NCI-H1694 treated with DMSO at 0.1 percent for 48 hours (cell line): ENCODE measurements around the gene WASF3.
A peak's percentile ranks its signal among the peaks of the same experiment; 100 is the strongest.

ENCODE experiments used
- DNase-seq: peaks from one replicate; lab custom pipeline; 2025; lab: John Stamatoyannopoulos, UW

The WASF3 gene, protein sequence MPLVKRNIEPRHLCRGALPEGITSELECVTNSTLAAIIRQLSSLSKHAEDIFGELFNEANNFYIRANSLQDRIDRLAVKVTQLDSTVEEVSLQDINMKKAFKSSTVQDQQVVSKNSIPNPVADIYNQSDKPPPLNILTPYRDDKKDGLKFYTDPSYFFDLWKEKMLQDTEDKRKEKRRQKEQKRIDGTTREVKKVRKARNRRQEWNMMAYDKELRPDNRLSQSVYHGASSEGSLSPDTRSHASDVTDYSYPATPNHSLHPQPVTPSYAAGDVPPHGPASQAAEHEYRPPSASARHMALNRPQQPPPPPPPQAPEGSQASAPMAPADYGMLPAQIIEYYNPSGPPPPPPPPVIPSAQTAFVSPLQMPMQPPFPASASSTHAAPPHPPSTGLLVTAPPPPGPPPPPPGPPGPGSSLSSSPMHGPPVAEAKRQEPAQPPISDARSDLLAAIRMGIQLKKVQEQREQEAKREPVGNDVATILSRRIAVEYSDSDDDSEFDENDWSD

DNA sequence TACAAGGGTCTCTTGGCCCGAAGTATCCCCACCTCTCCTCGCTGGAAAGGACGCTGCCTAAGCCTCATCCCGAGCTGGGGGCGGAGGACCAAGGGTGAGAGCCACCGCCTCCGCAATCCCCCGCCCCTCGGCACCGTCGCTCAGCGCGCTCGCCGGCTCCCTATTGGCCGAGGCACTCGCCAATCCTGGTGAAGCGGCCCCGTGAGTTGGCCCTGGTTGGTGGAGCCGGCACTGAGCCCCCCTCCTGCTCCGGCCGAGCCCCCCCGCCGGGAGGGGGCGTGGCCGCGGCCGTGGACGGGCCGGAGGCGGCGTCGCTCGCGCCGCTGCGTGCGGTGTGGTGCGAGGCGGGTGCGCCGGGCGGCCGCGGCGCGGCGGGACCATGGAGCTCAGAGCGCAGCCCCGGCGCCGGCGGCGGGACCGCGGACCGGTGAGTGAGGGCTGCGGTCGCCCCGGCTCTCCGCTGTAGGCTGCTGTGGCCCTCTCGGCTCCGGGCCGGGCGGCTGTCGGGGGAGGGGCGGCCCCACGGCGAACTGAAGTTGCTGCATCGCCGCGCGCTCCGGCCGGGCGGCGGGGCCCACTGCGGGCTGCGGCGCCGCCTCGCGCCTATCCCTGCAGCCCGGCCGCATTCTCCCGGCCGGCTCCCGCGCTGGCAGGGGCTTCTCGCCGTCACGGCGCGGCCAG lies at the start of gene WASF3:
WASF3 (plus strand) TSS at position 291 of the 681 bp plus-strand sequence. CDS start 84,588 bp downstream, outside the sequence.
- peak; percentile 83 for DNase-seq

DNA sequence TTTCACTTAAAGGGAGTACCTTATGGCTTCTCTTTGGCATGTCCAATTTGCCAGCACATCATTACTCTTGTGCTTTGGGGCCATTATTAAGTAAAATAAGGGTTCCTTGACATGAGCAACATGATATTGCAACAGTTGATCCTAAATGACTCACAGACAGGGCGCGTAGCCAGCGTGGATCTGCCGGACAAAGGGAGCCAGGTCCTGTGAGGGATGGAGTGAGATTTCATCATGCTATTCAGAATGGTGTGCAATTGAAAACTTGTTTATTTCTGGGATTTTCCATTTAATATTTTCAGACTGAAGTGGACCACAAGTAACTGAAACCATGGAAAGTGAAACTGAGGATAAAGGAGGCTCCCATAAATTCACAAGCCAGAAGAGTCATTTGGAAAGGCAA lies 48.6 kb upstream of the WASF3 start:
- DNase-seq, result no peak

DNA sequence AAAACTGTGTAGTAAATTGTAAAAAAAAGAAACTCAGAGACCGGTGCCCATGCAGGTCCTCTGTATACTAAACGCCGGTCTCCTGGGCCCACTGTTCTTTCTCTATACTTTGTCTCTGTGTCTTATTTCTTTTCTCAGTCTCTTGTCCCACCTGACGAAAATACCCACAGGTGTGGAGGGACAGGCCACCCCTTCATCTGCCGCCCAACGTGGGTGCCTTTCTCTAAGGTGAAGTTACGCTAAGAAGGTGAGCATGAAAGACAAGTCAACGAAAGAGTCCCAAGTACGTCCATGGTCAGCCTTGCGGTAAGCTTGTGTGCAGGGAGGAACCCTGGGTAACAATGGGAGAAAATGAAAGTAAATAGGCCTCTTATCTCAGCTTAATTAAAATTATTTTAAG lies 48.0 kb upstream of the WASF3 start:
- DNase-seq, result no peak

DNA sequence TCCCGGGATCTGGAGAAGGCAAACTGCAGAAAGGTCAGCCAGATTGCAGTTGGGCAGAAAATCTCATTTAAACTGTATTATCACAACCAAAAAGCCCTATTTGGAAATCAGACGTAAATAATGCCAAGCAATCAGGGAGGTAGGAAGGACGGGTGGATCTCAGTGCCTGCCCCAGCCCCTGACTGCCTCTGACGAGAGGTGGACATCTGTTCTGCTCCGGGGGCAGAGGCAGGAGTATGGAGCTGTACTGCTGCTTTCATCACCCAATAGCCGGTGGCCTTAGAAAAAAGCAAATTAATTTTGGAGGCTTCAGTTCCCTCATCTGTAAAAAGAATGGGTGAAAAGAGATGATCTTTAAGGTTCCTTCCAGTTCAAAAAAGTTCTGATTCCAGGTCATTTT lies 43.6 kb upstream of the WASF3 start:
- no peak for DNase-seq

DNA sequence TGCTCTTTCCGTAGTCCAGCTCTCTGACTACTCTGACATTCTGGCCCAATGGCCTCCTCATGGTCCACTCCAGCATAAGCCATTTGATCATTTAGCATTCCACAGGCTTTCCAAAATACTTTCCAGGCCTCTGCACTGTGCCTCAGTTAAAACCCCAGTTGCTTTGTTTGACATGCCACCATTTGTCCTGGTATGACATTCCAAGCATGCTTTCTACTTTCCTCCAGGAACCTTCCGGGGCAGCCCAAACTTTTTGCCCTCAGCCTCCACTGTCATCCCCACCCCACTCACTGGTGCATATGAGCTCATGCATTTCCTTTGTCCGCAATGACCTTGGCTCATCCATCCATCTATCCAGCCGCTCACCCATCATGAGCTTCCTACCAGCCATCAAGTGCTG lies 41.8 kb upstream of the WASF3 start:
- DNase-seq, result no peak

DNA sequence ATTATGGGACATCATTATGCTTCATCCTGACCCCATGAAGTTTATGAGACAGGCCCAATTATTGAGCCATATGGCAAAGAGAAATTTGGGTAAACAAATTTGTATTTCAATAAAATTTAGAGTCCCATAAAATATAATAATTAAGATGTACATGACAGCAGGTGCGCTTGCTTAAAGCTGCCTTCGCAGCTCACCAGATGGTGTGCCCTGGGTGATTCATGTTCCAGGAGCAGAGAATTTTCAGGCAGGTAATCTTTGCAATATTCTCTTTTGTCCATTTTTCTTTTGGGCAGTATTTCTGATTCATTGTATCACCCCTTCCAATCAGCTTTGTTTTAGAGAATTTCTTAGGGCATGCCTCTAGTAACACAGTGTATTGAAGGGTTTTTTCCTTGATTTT lies 39.5 kb upstream of the WASF3 start:
- peak; percentile 53 for DNase-seq

DNA sequence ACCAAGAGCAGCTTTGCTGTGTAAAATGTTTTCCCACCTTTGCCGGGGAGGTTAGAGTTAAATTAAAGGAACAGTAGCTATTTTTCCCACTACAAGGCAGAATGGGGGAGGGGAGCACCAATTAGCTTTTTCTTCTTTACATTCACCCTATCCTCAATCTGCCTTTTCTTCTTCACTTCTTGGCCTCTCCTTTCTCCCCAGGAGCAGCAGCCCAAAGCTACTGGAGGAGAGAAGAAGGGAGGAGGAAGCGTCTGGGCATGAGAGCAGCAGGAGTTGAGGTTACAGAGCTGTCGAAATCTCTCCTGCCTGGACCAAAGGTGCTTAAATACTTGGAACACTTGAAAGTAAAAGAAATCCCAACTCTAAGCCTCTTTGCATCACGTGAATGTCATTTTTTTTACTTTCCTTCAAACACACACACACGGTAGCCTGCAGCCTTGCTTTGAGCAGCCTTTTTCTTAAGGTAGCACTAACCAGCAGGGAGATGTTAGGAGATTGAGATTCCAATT lies 39.0 kb upstream of the WASF3 start:
- DNase-seq, result no peak

DNA sequence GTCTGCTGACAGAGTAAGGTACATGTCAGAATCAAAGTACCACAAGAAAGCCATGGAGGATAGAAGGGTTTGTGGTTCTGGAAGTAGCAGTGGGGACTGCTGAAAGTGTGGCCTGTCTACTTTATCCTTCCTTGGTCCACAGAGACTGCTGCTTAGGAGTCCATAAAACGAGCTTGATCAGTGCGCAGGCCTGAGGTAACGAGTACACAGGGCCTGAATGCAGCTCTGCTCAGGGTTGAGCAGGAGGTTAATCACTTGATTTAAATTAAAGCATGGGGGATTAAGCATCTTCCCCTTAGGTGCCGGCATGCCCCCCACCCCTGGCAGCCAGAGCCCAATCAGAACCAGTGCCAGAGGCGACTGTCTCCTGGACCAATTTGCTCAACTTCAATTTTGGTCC lies 34.9 kb upstream of the WASF3 start:
- DNase-seq, result no peak

DNA sequence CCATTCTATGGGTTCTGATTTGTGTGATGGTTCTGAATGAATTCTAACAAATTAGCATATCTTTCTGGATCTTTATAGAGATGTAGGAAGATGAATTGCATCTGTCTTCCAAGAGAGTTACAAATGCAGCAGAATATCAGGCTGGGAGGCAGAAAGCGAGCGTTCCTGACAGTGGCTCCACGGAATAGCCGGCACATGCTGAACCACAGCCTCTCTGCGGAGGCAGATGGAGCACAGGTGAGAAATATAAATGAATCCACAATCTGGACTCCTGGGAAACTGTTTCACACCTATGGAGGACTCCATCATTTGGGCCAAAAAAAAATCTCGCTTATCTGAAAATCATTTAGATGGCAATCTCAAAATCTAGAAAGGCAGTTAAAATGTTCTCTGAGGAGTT lies 34.5 kb upstream of the WASF3 start:
- DNase-seq, result no peak

DNA sequence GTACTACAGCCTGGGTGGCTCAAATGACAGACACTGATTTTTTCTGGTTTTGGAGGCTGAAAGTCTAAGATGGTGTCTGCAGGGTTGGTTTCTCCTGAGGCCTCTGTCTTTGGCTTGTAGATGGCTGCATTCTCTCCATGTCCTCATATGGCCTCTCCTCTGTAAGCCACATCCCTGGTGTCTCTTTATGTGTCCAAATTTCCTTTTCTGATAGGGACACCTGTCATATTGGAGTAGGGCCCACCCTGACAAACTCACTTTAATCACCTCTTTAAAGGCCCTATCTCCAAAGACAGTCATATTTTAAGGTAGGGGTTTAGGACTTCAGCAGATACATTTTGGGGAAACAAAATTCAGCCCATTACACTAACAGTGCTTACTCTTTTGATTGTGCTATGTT lies 32.0 kb upstream of the WASF3 start:
- DNase-seq, result no peak

DNA sequence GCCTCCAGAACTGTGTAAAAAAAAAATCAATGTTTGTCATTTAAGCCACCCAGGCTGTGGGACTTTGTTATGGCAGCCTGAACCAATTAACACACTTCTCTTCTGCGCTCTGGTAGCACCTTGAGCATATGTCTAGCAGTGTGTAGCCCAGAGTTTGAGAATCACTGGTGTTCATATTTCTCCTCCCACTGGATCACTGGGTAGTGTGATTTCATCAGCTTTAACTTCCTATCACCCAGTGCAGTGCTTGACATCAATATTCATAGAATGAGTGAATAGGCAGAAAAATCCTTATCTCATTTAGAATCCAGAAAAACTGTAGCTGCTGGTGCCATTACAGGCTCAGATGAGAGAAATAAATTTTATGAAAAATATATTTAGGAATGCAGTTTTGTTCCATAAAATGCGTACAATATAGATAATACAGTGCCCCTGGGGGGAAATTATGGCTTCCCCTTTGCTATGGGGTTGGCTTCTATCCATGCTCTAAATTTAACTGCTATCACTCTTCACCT lies 30.7 kb upstream of the WASF3 start:
- peak; percentile 48 for DNase-seq

DNA sequence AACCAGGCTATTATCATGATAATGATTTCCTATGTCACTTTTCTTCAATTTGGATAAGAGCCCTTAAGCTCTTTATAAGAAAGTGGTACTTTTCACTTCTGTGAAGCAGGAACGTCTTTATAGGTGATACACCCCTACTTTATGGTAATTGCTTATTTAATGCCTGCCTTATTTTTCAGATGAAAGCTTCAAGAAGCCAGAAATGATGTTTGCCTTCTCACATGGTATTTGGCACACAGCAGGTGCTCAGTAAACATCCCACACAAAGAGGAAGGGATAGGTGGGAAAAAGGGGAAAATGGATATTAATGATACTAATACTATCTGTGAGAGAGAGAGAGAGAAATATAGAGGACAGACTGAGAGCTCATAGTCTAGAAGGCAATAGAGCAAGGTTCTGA lies 29.0 kb upstream of the WASF3 start:
- DNase-seq, result no peak

DNA sequence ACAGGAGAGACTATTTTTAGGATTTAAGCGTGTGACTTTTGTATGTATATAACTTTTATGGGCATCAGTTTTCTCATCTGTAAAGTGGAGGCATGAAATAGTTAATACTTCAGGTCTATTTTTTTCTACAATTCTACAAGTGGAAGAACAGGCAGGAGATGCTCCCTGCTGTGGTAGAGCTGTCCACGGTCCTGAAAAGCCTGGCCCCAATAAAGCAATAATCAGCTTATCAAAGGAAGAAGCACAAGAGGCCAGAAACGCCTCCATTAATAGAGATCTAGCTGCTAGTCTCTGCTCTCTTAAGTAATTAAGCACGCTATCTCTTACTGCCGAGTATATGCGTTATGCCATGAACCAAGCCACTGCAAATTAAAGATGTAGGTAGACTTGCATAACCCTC lies 28.0 kb upstream of the WASF3 start:
- DNase-seq, result no peak

DNA sequence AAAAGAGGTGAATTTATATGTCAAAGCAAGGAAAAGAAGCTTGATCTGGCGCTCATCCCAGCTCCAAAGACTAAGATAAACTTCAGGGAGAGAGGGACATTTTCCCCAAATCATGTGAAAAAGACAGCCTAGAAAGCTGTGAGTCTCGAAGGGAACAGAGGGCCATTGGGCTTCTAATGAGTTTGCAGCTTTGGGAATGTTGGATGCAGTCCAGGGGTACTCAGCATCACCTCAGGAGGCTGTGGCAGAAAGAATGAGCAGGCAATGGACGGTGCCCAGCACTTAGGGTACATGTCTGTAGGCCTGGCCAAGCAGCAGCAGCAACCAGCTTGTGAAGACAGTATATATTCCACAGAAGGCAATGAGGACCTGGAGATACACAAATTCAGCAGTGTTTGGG lies 25.7 kb upstream of the WASF3 start:
- no peak for DNase-seq

DNA sequence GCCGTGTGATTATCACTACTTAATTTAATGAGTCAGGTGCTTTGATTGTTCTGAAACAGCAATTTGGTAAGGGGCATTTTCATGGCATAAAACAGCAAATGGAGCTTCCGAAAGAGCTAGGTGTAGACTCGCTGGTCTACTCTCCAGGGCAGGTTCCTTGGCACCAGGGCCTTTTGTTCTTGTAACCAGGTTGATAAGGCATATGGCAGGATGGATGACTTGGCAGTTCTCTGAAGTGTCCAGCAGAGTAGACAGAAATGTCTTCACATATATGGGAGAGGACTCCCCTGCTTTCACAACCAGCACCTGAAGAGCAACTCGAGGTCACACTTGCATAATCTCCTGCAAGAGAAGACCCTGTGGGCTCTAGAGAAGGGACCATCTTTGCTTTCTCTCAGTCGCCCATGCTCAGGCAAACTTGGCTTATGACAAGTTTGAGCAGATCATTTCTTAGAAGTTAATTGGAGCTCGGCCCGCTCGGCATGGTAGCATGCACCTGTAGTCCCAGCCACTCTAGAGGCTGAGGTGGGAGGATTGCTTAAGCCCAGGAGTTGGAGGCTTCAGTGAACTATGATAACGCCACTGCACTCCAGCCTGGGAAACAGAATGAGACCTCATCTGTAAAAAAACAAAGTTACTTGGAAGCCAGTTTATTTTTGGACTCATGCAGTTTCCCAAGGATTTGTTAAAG lies 23.3 kb upstream of the WASF3 start:
- DNase-seq, result no peak

DNA sequence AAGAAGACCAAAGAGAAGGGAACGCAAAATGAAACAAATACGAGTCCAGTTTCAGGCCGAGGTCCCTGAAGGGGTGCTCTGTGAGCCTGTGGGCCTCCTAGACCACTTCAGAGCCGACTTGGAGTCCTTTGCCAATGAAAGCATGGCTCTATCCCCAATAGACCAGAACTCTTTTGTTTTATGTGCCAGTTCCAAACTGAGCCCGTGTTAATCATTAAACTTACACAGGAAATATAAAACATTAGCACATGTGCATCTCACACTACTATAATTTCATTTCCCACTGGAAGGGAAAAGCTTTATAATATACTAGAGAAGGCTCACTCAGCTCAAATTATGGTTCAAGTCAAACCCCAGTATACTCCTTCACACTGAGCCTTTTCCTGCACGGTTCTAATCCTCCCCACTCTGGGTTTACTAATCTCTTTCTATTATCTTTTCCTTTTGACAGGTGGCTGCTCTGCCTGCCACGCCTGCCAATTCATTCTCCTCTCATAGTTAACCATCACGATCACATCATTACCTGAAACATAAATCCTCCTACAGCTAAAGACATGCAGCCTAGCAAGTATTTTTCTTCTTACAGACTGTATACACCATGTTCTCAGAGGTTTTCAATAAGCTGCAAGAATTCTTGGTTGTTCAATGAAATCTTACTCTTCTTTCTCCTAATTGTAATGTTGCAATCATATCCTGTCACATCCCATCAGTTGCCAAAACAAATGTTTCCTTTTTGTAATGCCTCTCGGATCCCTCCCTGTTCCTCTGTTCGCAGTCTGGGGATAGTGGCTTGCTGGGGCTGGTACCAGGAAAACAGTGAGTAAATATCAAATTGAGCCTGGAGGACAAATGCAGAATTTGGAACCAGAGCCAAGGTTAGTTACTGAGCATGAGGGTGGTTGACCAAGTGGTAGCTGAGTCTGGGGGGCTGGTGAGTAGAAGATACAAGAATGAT lies 18.8 kb upstream of the WASF3 start:
- peak; percentile 17 for DNase-seq

DNA sequence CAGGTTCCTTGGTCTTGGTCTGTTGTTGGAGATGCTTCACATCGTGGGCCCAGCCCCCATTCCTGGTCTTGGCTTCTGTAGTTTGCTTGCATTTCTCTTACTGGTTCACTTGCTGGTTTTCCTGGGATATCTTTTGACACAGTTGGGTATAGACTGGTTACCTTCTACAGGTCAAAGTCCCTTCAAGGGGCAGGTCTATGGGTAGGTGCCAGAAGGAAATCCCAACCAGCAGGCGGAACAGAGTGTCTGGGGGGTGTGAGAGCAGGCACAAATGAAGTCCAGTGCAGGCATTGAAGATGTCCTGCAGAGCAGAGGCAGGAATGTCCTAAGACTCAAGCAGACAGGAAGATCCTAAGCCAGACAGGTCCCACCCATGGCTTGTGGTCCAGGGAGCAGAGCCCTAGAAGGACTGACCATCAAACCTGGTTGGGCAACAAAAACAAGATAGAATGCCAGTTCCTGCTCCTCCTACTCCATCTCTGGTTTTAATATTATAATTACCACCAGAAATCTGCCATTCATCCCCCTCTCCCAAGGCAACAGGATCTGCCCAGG lies 17.7 kb upstream of the WASF3 start:
- DNase-seq, result no peak

DNA sequence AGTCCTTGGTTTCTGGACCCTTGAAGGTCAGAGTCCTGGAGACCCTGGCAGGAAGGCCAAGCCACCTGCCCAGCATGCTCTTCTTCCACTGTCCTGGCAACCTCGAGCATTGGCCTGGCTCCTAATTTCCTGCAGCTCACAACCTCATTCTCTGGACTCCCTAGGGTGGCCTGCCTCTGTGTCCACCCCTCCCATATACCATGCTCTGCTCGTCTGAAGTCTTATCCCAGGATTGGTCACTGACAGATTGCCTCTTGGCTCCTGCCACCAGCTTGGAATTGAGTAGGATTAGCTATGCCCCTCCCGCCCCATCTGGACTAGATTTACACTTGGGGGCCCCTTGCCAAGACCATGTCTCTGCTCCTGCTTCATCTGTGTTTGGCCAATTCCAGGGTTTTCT lies 17.1 kb upstream of the WASF3 start:
- DNase-seq, result peak; percentile 77

DNA sequence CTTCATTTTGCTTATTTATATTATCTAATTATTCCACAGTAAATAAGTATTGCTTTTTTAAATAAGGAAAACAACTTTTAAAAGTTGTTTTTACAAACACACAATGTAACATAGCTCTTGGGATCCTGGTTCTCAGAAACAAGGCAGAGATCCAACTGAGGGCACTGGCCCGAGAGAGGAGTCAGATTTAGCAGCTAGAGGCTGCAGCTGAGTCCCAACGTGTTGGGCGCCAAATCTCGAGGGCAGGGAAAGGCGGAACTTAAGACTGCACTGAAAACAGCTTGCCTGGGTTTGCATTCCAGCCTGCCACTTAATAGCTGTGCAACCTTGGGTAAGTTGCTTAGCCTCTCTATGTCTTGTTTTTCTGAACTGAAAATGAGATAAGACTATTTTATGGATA lies 16.4 kb upstream of the WASF3 start:
- no peak for DNase-seq

DNA sequence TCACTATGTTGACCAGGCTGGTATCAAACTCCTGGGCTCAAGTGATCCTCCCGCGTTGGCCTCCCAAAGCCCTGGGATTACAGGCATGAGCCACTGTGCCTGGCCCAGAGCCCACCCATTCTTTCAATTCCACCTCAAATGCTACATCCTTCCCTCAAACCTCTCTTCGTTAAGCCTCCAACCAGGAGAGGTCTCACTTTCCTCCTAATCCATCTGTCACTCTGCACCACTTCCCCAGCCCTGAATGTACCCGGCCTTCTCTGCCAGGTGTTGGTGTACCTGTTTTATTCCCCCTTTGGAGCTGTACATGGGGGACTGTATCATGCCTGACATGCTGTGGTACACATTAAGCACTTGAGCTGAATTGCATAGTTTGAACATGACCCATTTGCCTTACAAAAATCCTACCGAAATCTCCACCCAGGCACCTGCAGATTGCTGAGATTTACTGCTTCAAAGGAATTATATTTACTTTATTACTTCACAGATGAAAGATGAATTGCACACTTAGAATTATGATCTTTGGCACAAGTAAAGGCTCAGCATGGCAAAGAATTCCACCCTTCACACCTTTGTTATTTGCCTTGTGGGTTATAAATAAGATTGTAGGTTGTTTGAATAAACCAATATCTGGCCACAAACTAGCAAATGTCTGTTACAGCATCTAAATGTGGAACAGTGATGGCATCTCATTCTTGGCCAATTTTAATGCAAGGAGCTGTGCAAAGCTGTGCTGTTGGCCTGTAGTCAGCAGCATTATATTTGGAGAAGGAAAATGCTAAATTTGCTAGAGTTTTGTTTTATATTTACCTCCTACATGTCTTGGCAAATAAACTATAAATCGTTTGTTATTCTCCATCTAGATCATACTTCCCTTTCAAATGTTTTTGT lies 15.6 kb upstream of the WASF3 start:
- no peak for DNase-seq
